GM12873 (cell line): ENCODE measurements around the gene KNDC1.

Source experiments
- TF ChIP-seq, protein P1 (sequence below): IDR thresholded peaks from 2 replicates; pipeline ENCODE4 v1.5.1; 2012; ENCODE audit warnings: low read depth, mild to moderate bottlenecking, moderate library complexity, low read length, control low read depth; ENCODE audit not compliant: insufficient read depth; ENCODE audit errors: missing control alignments

KNDC1 gene

DNA sequence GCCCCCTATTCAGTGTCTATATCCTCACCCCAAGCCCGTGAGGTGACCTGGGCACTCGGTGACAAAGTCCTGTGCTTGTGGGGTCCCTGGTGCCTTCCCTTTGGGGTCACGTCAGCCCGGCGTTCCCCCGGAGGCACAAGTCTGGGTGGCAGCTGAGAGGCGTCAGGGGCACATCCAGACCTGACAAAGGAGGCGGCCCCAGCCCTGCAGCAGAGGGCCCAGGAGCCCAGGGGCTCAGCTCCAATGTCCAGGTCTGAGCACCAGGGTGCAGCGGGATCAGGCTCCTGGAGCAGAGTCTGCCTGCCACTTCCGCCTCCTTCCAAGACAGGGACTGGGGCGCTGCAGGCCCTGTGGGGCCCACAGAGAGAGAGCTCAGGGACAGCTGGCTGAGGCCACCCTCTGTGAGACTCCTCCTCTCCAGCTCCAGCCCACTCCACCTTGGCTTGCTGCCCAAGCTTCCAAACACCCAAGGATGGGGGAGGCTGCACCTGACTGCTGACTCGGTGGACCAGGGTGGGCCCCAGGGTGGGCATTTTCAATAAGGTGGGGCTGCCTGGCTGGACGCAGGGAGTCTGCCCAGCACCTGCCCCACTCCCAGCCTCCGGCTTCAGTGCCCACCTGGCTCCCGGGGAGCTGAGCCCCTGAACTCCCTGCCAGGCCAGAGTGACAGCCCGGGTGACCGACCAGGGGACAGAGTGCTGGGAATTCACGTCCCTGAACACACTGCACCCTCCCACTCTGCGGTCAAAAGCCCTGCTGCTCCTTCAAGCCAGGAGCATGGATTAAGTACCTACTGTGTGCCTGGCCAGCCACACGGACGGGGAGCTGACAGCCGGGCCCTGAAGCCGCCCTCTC is 1.0 kb upstream of the KNDC1 start:
- TF ChIP-seq, protein P1, sequence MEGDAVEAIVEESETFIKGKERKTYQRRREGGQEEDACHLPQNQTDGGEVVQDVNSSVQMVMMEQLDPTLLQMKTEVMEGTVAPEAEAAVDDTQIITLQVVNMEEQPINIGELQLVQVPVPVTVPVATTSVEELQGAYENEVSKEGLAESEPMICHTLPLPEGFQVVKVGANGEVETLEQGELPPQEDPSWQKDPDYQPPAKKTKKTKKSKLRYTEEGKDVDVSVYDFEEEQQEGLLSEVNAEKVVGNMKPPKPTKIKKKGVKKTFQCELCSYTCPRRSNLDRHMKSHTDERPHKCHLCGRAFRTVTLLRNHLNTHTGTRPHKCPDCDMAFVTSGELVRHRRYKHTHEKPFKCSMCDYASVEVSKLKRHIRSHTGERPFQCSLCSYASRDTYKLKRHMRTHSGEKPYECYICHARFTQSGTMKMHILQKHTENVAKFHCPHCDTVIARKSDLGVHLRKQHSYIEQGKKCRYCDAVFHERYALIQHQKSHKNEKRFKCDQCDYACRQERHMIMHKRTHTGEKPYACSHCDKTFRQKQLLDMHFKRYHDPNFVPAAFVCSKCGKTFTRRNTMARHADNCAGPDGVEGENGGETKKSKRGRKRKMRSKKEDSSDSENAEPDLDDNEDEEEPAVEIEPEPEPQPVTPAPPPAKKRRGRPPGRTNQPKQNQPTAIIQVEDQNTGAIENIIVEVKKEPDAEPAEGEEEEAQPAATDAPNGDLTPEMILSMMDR = no peak

DNA sequence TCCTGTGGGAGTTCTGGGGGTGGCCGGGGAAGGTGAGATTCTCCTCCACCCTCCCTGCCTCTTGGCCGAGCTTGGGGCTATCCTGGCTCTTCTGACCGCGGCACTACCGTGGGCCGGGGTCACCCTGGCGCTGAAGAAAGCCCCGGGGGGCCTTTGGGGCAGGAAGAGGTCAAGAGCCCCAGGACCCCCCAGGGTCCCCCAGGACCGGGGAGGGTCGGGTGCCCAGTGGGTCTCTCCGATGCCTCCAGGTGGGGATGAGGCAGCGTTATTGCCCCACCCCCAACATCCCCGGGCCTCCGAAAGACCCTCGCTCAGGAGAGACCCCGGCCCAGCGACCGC is 439 bp upstream of the KNDC1 start:
- TF ChIP-seq, protein P1 = no peak

DNA sequence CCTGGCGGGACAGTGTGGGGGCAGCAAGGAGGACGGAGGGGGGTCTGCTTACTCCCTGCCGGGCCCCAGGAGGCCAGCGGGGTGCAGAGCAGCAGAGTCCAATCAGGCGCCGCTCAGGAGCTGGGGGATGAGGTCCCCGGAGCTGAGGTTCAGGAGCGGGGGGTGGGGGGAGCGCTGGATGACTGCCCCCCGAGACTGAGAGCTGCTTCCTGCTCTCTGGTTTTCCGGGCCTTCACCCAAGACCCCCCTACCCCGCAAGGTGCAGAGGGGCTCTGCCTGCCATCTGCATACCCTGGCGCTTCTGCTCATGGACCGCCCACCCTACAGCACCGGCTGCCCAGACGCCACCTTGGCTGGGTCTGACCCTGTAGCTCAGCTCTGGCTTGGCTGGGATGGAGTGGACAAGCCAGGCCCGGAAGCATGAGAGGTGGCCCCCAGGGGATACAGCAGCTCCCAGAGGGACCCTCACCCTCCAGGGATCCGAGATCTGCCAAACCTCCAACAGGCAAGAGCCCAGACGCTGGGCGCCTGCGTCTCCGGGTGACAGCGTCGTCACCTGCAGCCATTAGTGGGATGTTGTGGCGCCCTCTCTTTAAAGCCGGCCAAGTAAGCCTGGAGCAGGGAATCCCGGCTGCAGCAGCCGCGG is 930 bp downstream of the KNDC1 start:
- TF ChIP-seq, protein P1 = no peak

DNA sequence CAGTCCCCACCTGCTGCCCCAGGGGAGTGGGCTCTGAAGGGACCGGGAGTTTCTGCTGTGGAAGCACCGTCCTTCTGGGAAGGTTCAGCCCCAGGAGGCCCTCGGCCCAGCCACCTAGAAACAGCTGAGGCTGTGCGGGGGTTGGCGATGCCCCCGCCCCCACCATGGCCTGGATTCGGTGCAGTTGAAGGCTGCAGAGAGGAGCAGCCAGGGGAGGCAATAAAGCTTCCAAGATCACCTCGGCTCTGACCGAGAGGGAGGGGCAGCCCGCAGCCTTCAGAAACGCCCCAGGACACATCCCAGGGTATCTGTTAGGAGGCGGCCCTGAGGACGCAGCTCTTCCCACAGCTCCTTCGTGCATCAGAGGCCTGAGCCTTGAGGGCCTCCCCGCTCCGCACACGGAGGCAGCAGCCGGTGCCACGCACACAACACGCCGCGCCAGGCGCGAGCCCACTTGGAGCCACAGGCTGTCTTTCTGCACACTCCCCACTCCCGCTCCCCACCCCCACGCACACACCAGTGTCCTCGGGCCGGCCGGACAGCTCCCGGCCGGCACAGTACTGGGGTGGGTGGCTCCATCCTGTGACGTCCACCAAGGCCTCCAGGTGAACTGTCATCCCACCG is 1.6 kb downstream of the KNDC1 start:
- TF ChIP-seq, protein P1 = no peak

DNA sequence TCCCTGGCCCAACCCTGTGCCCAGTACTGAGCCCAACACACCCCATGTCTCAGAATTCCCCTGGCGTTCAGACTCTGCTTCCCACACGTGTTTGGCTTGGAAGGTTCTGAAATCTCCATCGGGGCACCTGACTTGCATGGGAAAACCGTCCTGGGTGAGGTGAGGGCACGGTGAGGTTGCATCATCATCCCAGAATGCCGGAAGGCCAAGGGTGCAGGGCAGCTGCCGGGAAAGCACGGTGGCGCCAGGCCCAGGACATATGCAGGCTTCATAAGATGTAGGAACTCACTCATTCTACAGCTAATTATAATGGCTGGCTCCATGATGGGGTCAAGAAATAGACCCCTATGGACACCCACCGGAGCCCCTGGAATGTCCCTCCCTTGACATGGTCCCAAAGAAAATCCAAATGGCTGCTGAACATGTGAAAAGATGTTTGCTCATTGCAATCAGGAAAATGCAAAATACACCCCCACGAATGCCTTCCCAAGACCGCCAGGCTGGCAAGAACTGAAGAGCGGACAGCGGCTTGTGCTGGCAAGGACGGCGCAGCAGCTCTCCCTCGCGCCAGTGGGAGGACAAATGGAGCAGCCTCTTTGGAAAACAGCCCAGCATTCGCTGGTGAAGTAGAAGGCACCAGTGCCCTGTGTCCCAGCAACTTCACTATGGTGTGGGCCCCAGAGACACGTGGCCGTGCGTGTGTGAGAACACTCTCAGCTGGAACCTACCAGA is 2.3 kb downstream of the KNDC1 start:
- TF ChIP-seq, protein P1 = no peak

DNA sequence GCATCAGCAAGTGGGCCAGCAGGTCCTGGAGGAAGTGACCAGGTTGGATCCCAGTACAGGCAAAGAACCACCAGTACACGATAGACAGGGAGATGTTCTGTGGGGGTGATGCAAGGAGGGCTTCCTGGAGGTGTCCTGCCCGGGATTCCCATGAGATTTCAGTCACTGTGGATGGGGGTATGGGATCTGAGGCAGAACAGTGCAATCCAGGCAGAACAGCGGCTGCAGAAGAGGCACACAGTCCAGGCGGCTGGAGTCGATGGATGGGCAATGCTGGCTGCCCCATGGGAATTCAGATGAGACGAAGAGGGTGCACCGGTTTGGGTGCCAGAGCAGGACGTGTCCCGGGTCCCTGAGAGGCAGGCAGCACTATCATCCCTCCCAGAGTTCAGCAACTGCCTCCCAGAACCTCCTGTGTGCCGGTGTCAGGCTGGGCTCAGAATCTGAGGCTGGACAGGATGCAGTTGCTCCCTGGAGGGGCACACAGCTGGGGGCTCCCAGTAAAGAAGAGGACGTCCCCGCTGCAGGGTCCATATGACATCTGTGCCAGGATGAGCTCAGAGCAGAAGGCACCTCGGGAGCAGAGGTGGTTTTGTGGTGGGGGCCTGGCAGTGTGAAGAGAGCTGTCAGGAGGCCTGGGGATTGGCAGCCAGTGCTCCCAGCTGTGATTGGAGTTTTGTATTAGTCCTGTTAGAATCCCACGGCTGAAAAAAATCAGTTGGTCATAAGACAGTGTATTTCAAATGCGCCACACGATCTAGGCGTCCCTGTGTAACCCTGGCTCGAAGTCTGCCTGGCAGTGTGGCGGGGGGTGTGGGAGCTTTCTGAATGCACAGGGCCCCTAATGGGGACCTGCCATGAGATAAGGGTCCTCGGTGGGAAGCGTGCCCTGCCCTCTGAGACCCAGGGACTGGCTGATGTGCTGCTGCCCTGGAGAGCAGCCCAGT is 3.2 kb downstream of the KNDC1 start:
- TF ChIP-seq, protein P1 = no peak
